Upper lobe of left lung (tissue), 6 donors: Measurements from ENCODE around the gene CDSN. TPM values are rescaled to one million over a fixed set of nuclear protein-coding genes. Genes with fewer than 3 reads are reported as not detected.

ENCODE experiments used
- ATAC-seq, 2 donors: fragments of 200-7000 bp; cut with Tn5 transposase; one replicate each; pipeline ENCODE4 v1.9.1; 2022; ENCODE audit warnings: mild to moderate bottlenecking in 2 of 2, moderate library complexity in 2 of 2; ENCODE audit not compliant: low FRiP score in 2 of 2
- DNase-seq, 2 donors: peaks; one replicate each; pipeline ENCODE4 v3.0.0-alpha.2; 2019 to 2020
- H3K27ac ChIP-seq, 4 donors: fragments of 200-600 bp; sonication (generic); one replicate each; pipeline ENCODE4 v1.5.1; 2016 to 2019
- H3K27me3 ChIP-seq, 4 donors: fragments of 200-600 bp; sonication (generic); one replicate each; pipeline ENCODE4 v1.5.1; 2017 to 2019
- H3K36me3 ChIP-seq, 4 donors: fragments of 200-600 bp; sonication (generic); one replicate each; pipeline ENCODE4 v1.5.1; 2016 to 2019
- H3K4me1 ChIP-seq, 4 donors: fragments of 200-600 bp; sonication (generic); one replicate each; pipeline ENCODE4 v1.5.1; 2018 to 2019
- H3K4me3 ChIP-seq, 4 donors: fragments of 200-600 bp; sonication (generic); one replicate each; pipeline ENCODE4 v1.5.1; 2017 to 2019; ENCODE audit warnings: mild to moderate bottlenecking in 2 of 4, moderate library complexity in 1 of 4
- H3K9me3 ChIP-seq, 4 donors: fragments of 200-600 bp; sonication (generic); one replicate each; pipeline ENCODE4 v1.5.1; 2018 to 2019
- CTCF ChIP-seq, 6 experiments: fragments of 450-650 bp in 4 of 6; fragments of 200-600 bp in 2 of 6; sonication (generic) in 2 of 6; IDR thresholded peaks; one replicate each; pipeline ENCODE4 v1.5.1; 2016 to 2019; ENCODE audit warnings: antibody characterized with exemption in 6 of 6
- EP300 ChIP-seq, 4 donors: sonication (generic); formaldehyde crosslinking; IDR thresholded peaks; one replicate each; pipeline ENCODE4 v1.5.1; 2017; ENCODE audit warnings: antibody characterized with exemption in 4 of 4, control low read depth in 2 of 4
- POLR2A ChIP-seq, 4 donors: fragments of 450-650 bp; IDR thresholded peaks; one replicate each; pipeline ENCODE4 v1.5.1; 2016 to 2017; ENCODE audit warnings: antibody characterized with exemption in 4 of 4, mild to moderate bottlenecking in 2 of 4
- POLR2AphosphoS5 ChIP-seq, 2 donors: sonication (generic); formaldehyde crosslinking; IDR thresholded peaks; one replicate each; pipeline ENCODE4 v1.5.1; 2017; ENCODE audit warnings: antibody characterized with exemption in 2 of 2
- WGBS, 2 donors: methylation state at CpG; one replicate each; pipeline ENCODE4 v1.1.5; 2017 to 2018; 5-methylcytosine and 5-hydroxymethylcytosine counted together
- total RNA-seq, 6 donors: library from RNA; depleted of rRNA in 4 of 6; stranded (reverse); fragments of >200 nt in 4 of 6; gene quantifications; one replicate each; pipeline versions ENCODE4 v1.1.0 to v1.2.1, GENCODE V29; 2016 to 2021
- donor health status: DM: no; HTN: no; CAD: no; lungs with moderate emphysema.
- donor health status: DM: no; HTN: yes; CAD: no; lungs with severe emphysema.

Gene CDSN
- total RNA-seq, 6 donors from 2014 or later, result not detected

GRCh38 chr6:31113861-31114540 is 6.2 kb downstream of the CDSN start:
- Histone ChIP-seq H3K9me3 (no peaks in the 10 kb centered on the region), H3K27me3 (no peaks in the 10 kb centered on the region), H3K36me3 (no peaks in the 10 kb centered on the region), H3K4me1 (peaks cover 7 to 26% (median 14%) of the 10 kb centered on the region in 4 donors), H3K4me3 (no peak overlapping the region), H3K27ac (peak overlapping the region; percentile 69 to 78 (median 73))
- ATAC-seq (peak in 1 of 2 donors; percentile 21), DNase-seq (no peak)
- 67 to 77% methylated on average over 7 of the region's 7 CpGs for WGBS, 2 donors
- no peak for TF ChIP-seq CTCF (IDR thresholded peaks at IDR 0.05)
- TF ChIP-seq EP300 (IDR thresholded peaks at IDR 0.05), result no peak
- no peak for TF ChIP-seq POLR2AphosphoS5 (IDR thresholded peaks at IDR 0.05)
- TF ChIP-seq POLR2A (IDR thresholded peaks at IDR 0.05), result no peak

GRCh38 chr6:31112478-31112877 is 7.8 kb downstream of the CDSN start, which contains the start of gene C6orf15:
Gene C6orf15, minus strand, starts transcription at chr6:31112575. Its CDS starts 20 bp downstream, at chr6:31112555.
- no peak within 1 kb of the TSS for H3K4me3 ChIP-seq
- ATAC-seq (no peak), DNase-seq (no peak)
- WGBS, 2 donors, result 91 to 97% methylated on average over 5 of the region's 5 CpGs
- TF ChIP-seq EP300 (IDR thresholded peaks at IDR 0.05) (no peak), POLR2A (IDR thresholded peaks at IDR 0.05) (no peak), CTCF (IDR thresholded peaks at IDR 0.05) (no peak), POLR2AphosphoS5 (IDR thresholded peaks at IDR 0.05) (no peak)
- peaks cover 7 to 26% (median 14%) of the 10 kb centered on the region in 4 donors for H3K4me1 ChIP-seq
- peak within 1 kb of the TSS in 1 of 4 donors; percentile 69 for H3K27ac ChIP-seq
- no peaks in the 10 kb centered on the region for H3K9me3 ChIP-seq
- no peaks in the 10 kb centered on the region for H3K27me3 ChIP-seq
- H3K36me3 ChIP-seq, result no peaks in the 10 kb centered on the region

- peaks cover 7 to 26% (median 14%) of the 10 kb centered on the region in 4 donors for H3K4me1 ChIP-seq
- no peak for TF ChIP-seq EP300 (IDR thresholded peaks at IDR 0.05)
- TF ChIP-seq CTCF (IDR thresholded peaks at IDR 0.05), result no peak
- no peak for TF ChIP-seq POLR2A (IDR thresholded peaks at IDR 0.05)
- TF ChIP-seq POLR2AphosphoS5 (IDR thresholded peaks at IDR 0.05), result no peak
- H3K36me3 ChIP-seq, result no peaks in the 10 kb centered on the region
- no peaks in the 10 kb centered on the region for H3K9me3 ChIP-seq
- H3K27me3 ChIP-seq, result no peaks in the 10 kb centered on the region
- ATAC-seq, result no peak
- WGBS, 2 donors, result 90 to 93% methylated on average over 8 to 13 of the region's 13 CpGs
- DNase-seq, result peak in 1 of 2 donors; percentile 77
- H3K4me3 ChIP-seq, result no peak overlapping the region
- H3K27ac ChIP-seq, result no peak overlapping the region
These were observed 8.5 kb downstream of the CDSN start for GRCh38 chr6:31111712-31112111.

- 76 to 77% methylated on average over 10 to 11 of the region's 11 CpGs for WGBS, 2 donors
- no peaks in the 10 kb centered on the region for H3K27me3 ChIP-seq
- no peak for TF ChIP-seq CTCF (IDR thresholded peaks at IDR 0.05)
- TF ChIP-seq POLR2AphosphoS5 (IDR thresholded peaks at IDR 0.05), result no peak
- no peak for TF ChIP-seq POLR2A (IDR thresholded peaks at IDR 0.05)
- no peak for TF ChIP-seq EP300 (IDR thresholded peaks at IDR 0.05)
- H3K36me3 ChIP-seq, result no peaks in the 10 kb centered on the region
- DNase-seq (no peak), ATAC-seq (no peak)
- H3K9me3 ChIP-seq, result no peaks in the 10 kb centered on the region
- no peak overlapping the region for H3K4me3 ChIP-seq
- H3K4me1 ChIP-seq, result peaks cover 7 to 23% (median 14%) of the 10 kb centered on the region in 4 donors
- H3K27ac ChIP-seq, result no peak overlapping the region
These were observed 9.2 kb downstream of the CDSN start for GRCh38 chr6:31110825-31111582.
